ENCODE data around the gene NKAPD1. TPM values are rescaled to one million over a fixed set of nuclear protein-coding genes. Genes with fewer than 3 reads are reported as not detected.

NKAPD1 gene
- total and polyA plus RNA-seq, 2 of the 13 experiments (the other 11 are each of a cell fraction or from before 2014, with no cell fraction given), result 11.2 to 22.5 TPM

DNA sequence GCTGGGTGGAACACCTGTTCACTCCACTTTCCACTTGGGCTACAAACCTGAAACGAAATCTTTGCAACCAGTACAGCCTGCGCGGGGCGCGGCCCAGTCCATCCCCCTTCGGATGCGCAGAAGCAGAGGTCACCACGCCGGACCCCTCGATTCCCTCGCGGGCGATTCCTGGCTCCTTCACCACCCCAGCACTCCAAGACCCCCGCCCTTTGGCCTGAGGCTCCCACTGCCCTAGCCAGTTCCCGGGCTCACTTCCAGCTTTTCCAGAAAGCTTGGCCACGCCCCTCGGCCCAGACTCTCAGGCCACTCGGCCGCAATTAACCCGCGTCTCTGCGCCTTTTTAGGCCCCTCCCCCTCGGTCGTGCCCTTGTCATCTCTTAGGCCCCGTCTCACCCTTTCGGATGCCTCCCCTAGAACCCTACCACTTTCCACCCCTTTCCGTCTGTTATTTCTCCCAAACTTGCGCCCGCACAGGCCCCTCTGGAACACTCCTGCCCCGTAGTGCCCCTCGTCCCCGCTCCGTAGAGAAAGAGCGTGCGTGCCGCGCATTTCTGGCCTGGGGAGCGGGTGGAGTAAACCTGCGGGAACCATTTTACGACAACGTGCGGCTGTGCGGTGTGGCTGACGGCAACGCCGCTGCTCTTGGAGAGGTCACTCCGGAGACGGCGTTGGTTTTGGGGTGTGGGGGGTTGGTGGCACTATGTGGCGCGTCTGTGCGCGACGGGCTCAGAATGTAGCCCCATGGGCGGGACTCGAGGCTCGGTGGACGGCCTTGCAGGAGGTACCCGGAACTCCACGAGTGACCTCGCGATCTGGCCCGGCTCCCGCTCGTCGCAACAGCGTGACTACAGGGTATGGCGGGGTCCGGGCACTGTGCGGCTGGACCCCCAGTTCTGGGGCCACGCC is 49.1 kb upstream of the NKAPD1 start, which contains the start of gene DLAT (continued):
- TF ChIP-seq EED (CRISPR knock-in tag; IDR thresholded peaks at IDR 0.05) (peak; percentile 71; the same call in 1 of the 2 replicates), ZNF670 (CRISPR knock-in tag; IDR thresholded peaks at IDR 0.05; ENCODE audit: borderline replicate concordance) (peak; percentile 99), SKI (IDR thresholded peaks at IDR 0.05; ENCODE audit: partially characterized antibody) (peak; percentile 24), ZNF382 (CRISPR knock-in tag; IDR thresholded peaks at IDR 0.05; ENCODE audit: borderline replicate concordance) (no peak), ZNF263 (CRISPR knock-in tag; IDR thresholded peaks at IDR 0.05) (peak; percentile 56; the same call in 1 of the 2 replicates), ATAD3A (CRISPR knock-in tag; IDR thresholded peaks at IDR 0.05) (no peak), KLF16 (CRISPR knock-in tag; IDR thresholded peaks at IDR 0.05) (peak in 1 of 2 experiments; percentile 90; a peak in 2 of 4 replicates), NFE2L2 (IDR thresholded peaks at IDR 0.05; ENCODE audit: low read length) (no peak), GLMP (CRISPR knock-in tag; IDR thresholded peaks at IDR 0.05; ENCODE audit: borderline replicate concordance) (no peak), BCL3 (CRISPR knock-in tag; IDR thresholded peaks at IDR 0.05) (peak; percentile 80; the same call in 1 of the 2 replicates), ZNF780A (CRISPR knock-in tag; IDR thresholded peaks at IDR 0.05) (peak; percentile 20; the same call in 1 of the 2 replicates), SNAPC2 (CRISPR knock-in tag; IDR thresholded peaks at IDR 0.05) (0 out of 2 replicates have a peak, but pooled peaks have one; percentile 82), REL (CRISPR knock-in tag; conservative IDR thresholded peaks at IDR 0.05) (peak; percentile 90; the same call in 1 of the 2 replicates), CSRNP2 (CRISPR knock-in tag; conservative IDR thresholded peaks at IDR 0.05; ENCODE audit: low read depth) (peak; percentile 74; the same call in 1 of the 2 replicates), KDM6A (CRISPR knock-in tag; IDR thresholded peaks at IDR 0.05; ENCODE audit: low read depth) (0 out of 2 replicates have a peak, but pooled peaks have one; percentile 13), RXRB (CRISPR knock-in tag; IDR thresholded peaks at IDR 0.05; ENCODE audit: borderline replicate concordance) (peak; percentile 78)
- TF ChIP-seq, protein P1, sequence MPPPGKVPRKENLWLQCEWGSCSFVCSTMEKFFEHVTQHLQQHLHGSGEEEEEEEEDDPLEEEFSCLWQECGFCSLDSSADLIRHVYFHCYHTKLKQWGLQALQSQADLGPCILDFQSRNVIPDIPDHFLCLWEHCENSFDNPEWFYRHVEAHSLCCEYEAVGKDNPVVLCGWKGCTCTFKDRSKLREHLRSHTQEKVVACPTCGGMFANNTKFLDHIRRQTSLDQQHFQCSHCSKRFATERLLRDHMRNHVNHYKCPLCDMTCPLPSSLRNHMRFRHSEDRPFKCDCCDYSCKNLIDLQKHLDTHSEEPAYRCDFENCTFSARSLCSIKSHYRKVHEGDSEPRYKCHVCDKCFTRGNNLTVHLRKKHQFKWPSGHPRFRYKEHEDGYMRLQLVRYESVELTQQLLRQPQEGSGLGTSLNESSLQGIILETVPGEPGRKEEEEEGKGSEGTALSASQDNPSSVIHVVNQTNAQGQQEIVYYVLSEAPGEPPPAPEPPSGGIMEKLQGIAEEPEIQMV (CRISPR knock-in tag; IDR thresholded peaks at IDR 0.05; ENCODE audit: low read depth), result peak; percentile 90
- TF ChIP-seq, protein P2, sequence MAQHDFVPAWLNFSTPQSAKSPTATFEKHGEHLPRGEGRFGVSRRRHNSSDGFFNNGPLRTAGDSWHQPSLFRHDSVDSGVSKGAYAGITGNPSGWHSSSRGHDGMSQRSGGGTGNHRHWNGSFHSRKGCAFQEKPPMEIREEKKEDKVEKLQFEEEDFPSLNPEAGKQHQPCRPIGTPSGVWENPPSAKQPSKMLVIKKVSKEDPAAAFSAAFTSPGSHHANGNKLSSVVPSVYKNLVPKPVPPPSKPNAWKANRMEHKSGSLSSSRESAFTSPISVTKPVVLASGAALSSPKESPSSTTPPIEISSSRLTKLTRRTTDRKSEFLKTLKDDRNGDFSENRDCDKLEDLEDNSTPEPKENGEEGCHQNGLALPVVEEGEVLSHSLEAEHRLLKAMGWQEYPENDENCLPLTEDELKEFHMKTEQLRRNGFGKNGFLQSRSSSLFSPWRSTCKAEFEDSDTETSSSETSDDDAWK (CRISPR knock-in tag; IDR thresholded peaks at IDR 0.05), result no peak
- TF ChIP-seq, protein P3, sequence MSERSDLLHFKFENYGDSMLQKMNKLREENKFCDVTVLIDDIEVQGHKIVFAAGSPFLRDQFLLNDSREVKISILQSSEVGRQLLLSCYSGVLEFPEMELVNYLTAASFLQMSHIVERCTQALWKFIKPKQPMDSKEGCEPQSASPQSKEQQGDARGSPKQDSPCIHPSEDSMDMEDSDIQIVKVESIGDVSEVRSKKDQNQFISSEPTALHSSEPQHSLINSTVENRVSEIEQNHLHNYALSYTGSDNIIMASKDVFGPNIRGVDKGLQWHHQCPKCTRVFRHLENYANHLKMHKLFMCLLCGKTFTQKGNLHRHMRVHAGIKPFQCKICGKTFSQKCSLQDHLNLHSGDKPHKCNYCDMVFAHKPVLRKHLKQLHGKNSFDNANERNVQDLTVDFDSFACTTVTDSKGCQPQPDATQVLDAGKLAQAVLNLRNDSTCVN (CRISPR knock-in tag; IDR thresholded peaks at IDR 0.05; ENCODE audit: borderline replicate concordance), result no peak
